ENCODE data around the gene LEF1. TPM values are rescaled to one million over a fixed set of nuclear protein-coding genes. Genes with fewer than 3 reads are reported as not detected.
A peak's percentile ranks its signal among the peaks of the same experiment; 100 is the strongest.
"Not testable (repeated sequence)": the region's sequence is repeated elsewhere in the genome, so short reads cannot be mapped to it uniquely, and the experiment has no call there.

The LEF1 gene
- total RNA-seq, 1 experiment from 2014 or later = 0.10 TPM

DNA sequence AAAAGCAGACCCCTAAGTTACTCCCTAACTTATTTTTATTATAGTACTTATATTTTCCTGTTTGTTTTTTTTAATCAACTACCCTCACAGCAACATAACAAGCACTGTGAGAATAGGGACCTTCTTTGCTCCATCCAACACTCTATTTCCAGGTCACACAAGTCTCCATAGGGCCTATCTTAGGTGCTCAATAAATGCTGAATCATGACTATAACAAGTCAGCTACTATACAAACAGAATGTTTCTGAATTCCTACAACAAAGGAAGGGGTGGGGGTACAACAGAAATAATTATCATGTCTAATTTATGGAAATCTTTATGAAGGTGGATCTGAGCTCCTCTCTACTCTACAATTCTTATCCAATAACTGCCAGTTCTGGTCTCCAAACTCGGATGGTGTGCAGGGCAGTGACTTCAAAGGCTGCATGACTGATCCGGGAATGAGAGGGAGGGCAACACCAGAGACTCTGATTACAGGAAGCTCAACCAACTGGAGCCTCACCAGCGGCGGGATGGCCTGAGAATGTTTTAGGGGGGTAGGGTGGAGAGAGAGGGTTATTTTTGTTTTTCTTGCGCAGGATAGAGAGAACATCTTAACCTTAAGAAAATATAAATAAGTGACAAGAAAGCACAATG, 107.9 kb downstream of the LEF1 start:
- DNase-seq (ENCODE audit: low spot score) = no peak

GRCh38 chr4:108060164-108060563, 108.6 kb downstream of the LEF1 start:
- DNase-seq (ENCODE audit: low spot score) = peak; percentile 44

- DNase-seq (ENCODE audit: low spot score) = no peak
Measured at GRCh38 chr4:108058685-108059440, 109.9 kb downstream of the LEF1 start.

GRCh38 chr4:108056418-108056817, 112.3 kb downstream of the LEF1 start:
- DNase-seq (ENCODE audit: low spot score) = no peak

DNA sequence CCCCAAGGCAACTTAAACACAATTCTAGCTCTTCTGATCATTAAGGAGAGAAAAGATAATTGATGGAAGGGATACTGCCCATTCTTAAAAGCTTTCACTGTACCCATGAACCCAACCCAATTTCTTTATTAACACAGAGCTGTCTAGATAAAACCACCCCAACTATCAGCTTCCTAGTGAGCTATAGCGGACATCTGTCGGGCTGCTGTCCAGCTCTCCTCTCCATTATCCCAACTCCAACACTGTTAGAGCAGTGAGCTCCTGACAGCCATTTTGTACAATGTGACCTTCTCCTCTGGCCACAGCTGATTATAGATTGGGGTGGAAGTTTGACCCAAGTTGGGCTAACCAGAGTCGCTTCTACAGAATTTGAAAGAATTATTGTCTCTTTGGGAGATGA, 112.9 kb downstream of the LEF1 start:
- DNase-seq (ENCODE audit: low spot score) = no peak

GRCh38 chr4:108054025-108054638, 114.6 kb downstream of the LEF1 start:
- no peak for DNase-seq (ENCODE audit: low spot score)

DNA sequence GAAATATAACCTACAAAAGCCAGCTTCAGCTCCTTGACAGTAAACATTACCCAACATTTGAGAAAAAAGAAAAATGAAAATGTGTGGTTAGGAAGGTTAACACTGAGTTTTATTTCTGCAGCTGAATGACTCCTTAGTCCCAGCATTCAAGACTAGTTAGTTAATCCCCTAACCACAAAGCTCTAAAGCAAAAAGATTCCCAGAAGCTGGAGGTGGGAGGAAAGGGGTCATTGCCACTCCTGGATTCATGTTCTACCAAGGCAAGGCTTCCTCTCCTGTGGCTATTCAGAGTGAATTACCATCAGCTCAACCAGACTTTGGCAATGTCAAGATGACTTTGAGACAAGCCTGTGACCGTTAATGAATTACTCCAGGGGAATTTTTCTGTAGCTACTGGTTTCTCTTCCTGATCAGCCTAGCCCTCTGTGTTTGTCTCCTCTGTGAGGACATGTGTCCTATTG, 115.5 kb downstream of the LEF1 start:
- DNase-seq (ENCODE audit: low spot score) = no peak

DNA sequence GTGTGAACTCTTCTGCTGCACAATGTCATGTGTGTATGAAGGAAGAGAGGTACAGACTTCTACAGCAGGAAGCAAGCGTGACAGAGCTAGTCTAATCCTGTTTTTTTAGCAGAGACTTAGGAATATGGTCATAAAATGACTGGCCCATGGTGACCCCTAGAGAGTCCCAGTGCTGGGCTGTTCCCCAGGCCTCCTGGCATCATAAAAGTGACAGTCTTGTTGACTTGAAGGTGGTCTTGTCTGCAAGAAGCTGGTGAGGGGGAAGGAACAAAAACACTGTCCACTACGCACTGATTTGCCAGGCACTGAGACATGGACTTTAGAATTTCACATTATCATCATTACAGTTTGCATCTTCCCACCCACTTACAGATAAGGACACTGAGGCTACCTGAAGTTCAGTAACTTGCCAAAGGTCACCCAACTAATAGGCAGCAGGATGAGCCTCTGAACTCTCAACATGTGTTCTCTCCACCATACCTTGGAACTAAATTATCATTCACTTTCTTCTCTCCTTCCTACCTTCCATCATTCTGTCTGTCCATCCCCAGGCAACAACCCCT, 116.1 kb downstream of the LEF1 start:
- DNase-seq (ENCODE audit: low spot score) = no peak

GRCh38 chr4:108051343-108051742, 117.4 kb downstream of the LEF1 start:
- DNase-seq (ENCODE audit: low spot score) = no peak

DNA sequence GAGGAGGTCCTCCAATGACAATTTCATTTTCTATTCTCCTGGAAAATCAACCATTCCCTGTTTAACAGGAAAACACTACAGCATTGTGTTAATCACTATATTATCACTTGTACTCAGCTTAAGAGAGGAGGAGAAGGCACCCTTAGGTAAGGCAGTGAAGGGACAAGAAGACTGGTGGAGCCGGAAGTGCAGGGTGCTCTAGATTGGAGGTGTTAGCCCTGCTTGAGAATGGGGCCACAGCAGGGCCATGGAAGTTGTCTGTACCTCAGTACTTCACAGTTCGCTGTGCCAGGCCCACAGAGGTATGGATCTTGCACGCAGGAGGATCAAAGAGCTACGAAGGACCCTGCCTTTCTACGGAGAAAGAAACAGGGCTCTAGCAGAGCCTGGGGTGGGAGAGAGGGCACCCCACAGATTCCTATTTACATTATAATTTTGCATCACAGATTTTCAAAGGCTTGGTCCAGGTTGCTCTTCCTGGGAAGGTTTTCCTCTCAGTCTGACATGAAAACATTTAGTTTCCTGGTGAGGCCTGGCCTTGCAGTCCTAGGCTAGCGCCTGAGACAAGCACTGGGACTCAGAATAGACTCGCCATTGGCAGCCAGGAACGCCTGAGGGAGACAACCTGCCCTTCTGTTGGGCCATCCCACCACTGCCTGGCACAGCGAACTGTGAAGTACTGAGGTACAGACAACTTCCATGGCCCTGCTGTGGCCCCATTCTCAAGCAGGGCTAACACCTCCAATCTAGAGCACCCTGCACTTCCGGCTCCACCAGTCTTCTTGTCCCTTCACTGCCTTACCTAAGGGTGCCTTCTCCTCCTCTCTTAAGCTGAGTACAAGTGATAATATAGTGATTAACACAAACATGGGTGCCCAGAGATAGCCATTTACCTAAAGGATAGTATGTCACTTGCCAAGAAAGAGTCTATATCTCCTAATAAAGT, 118.3 kb downstream of the LEF1 start:
- not testable (repeated sequence) for DNase-seq (ENCODE audit: low spot score)

DNA sequence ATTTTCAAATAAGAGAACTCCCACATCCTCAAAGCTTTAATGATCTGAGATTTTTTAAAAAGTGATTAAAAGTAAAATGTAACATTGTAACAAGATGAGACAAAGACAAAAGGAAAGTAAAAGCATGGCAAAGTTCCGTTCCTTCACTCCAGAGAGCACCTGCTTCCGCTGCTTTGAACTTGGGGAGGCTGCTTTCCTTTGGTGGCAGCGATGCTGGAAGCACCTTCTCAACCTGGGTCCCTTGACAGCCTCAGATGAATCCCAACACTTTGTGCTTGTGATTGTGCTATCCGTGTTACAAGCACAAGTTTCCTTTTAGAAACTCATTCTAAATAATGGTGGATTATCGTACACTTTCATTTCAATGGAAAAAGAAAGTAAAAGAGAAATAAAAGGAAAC, 119.3 kb downstream of the LEF1 start:
- DNase-seq (ENCODE audit: low spot score) = no peak

GRCh38 chr4:108048997-108049396, 119.7 kb downstream of the LEF1 start:
- no peak for DNase-seq (ENCODE audit: low spot score)

- no peak for DNase-seq (ENCODE audit: low spot score)
Measured at GRCh38 chr4:108048157-108048556, 120.6 kb downstream of the LEF1 start.

GRCh38 chr4:108047199-108047598, 121.5 kb downstream of the LEF1 start:
- no peak for DNase-seq (ENCODE audit: low spot score)

- no peak for DNase-seq (ENCODE audit: low spot score)
Measured at GRCh38 chr4:108045687-108046024, 123.1 kb downstream of the LEF1 start.

- no peak for DNase-seq (ENCODE audit: low spot score)
Measured at GRCh38 chr4:108044951-108045686, 123.6 kb downstream of the LEF1 start.

GRCh38 chr4:108043526-108043925, 125.2 kb downstream of the LEF1 start:
- DNase-seq (ENCODE audit: low spot score) = no peak

- DNase-seq (ENCODE audit: low spot score) = no peak
Measured at GRCh38 chr4:108042927-108043326, 125.8 kb downstream of the LEF1 start.

DNA sequence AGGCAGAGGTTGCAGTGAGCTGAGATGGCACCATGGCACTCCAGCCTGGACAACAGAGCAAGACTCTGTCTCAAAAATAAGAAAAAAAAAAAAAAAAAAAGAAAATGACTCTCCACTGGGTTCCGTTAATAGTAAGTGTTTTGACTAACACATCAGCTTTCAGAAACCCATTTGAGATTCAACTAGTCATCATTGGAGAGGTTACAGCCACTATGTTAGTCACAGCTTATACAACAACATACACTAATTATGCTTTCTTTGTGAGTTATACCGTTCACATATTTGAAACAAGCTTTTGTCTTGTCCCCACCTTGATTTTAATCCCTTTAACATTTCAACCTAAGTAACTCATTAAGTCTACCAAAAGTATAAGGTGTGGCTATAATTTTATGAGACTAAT, 130.8 kb downstream of the LEF1 start:
- no peak for DNase-seq (ENCODE audit: low spot score)

- DNase-seq (ENCODE audit: low spot score) = no peak
Measured at GRCh38 chr4:108036213-108036612, 132.5 kb downstream of the LEF1 start.

GRCh38 chr4:108035691-108036090, 133.0 kb downstream of the LEF1 start:
- no peak for DNase-seq (ENCODE audit: low spot score)

Data from HT-29 (cell line).